Endometrial microvascular endothelial cells (primary cell): ENCODE data around the gene KIRREL3. TPM values are rescaled to one million over a fixed set of nuclear protein-coding genes. Genes with fewer than 3 reads are reported as not detected.

Source experiments
- in situ Hi-C: cut with HindIII; loops from 2 replicates; pipeline ENCODE4 v1.10.0; 2017; ENCODE audit warnings: low sequenced_read_pairs, low pct_unique_long_range_greater_than_20kb; ENCODE audit errors: inconsistent ontology term
- total RNA-seq: library from RNA; depleted of rRNA; stranded (reverse); fragments of >200 nt; gene quantifications from one replicate; pipeline ENCODE4 v1.2.3, GENCODE V29; 2015; ENCODE audit errors: inconsistent ontology term

KIRREL3 gene
- total RNA-seq, 1 donor from 2014 or later, result 0.56 TPM

- in situ Hi-C loops, result no loop called here
These were observed 411 bp upstream of the KIRREL3 start for GRCh38 chr11:127000981-127001380.

- in situ Hi-C loops, result loop anchor here (25.0 kb wide), 1 partner anchor 512 kb away; no protein-coding TSS in a partner anchor
These were observed 1.2 kb downstream of the KIRREL3 start for GRCh38 chr11:126999366-126999765.

- in situ Hi-C loops, result loop anchor here (25.0 kb wide), 1 partner anchor 510 kb away; no protein-coding TSS in a partner anchor
These were observed 2.9 kb downstream of the KIRREL3 start for GRCh38 chr11:126997641-126998040.

GRCh38 chr11:126997196-126997595 lies 3.4 kb downstream of the KIRREL3 start:
- in situ Hi-C loops, result loop anchor here (25.0 kb wide), 1 partner anchor 510 kb away; no protein-coding TSS in a partner anchor

GRCh38 chr11:126996036-126996804 lies 4.3 kb downstream of the KIRREL3 start:
- in situ Hi-C loops, result loop anchor here (25.0 kb wide), 1 partner anchor 509 kb away; no protein-coding TSS in a partner anchor

GRCh38 chr11:126993599-126993998 lies 7.0 kb downstream of the KIRREL3 start:
- in situ Hi-C loops, result loop anchor here (25.0 kb wide), 1 partner anchor 506 kb away; no protein-coding TSS in a partner anchor

GRCh38 chr11:126992804-126993111 lies 7.8 kb downstream of the KIRREL3 start:
- in situ Hi-C loops, result loop anchor here (25.0 kb wide), 1 partner anchor 505 kb away; no protein-coding TSS in a partner anchor

- in situ Hi-C loops, result loop anchor here (25.0 kb wide), 1 partner anchor 505 kb away; no protein-coding TSS in a partner anchor
These were observed 8.3 kb downstream of the KIRREL3 start for GRCh38 chr11:126992065-126992803.

- in situ Hi-C loops, result loop anchor here (25.0 kb wide), 1 partner anchor 504 kb away; no protein-coding TSS in a partner anchor
These were observed 9.0 kb downstream of the KIRREL3 start for GRCh38 chr11:126991596-126991995.

- in situ Hi-C loops, result loop anchor here (25.0 kb wide), 1 partner anchor 504 kb away; no protein-coding TSS in a partner anchor
These were observed 9.7 kb downstream of the KIRREL3 start for GRCh38 chr11:126990716-126991480.

GRCh38 chr11:126989942-126990715 lies 10.4 kb downstream of the KIRREL3 start:
- in situ Hi-C loops, result loop anchor here (25.0 kb wide), 1 partner anchor 503 kb away; no protein-coding TSS in a partner anchor

- in situ Hi-C loops, result loop anchor here (25.0 kb wide), 1 partner anchor 501 kb away; no protein-coding TSS in a partner anchor
These were observed 11.9 kb downstream of the KIRREL3 start for GRCh38 chr11:126988655-126989054.

- in situ Hi-C loops, result loop anchor here (25.0 kb wide), 1 partner anchor 494 kb away; no protein-coding TSS in a partner anchor
These were observed 18.9 kb downstream of the KIRREL3 start for GRCh38 chr11:126981635-126982034.

GRCh38 chr11:126978911-126979310 lies 21.7 kb downstream of the KIRREL3 start:
- in situ Hi-C loops, result loop anchor here (25.0 kb wide), 1 partner anchor 492 kb away; no protein-coding TSS in a partner anchor

GRCh38 chr11:126978165-126978564 lies 22.4 kb downstream of the KIRREL3 start:
- in situ Hi-C loops, result loop anchor here (25.0 kb wide), 1 partner anchor 491 kb away; no protein-coding TSS in a partner anchor

- in situ Hi-C loops, result no loop called here
These were observed 27.5 kb downstream of the KIRREL3 start for GRCh38 chr11:126973051-126973450.

GRCh38 chr11:126971305-126971704 lies 29.3 kb downstream of the KIRREL3 start:
- in situ Hi-C loops, result no loop called here
